HG03575 (cell line): ENCODE results near the gene CACNA1E.

Experiments
- ATAC-seq: cut with Tn5 transposase; IDR thresholded peaks from one replicate; pipeline ENCODE4 v1.9.1; 2021; ENCODE audit not compliant: unreplicated experiment, insufficient number of reproducible peaks, low FRiP score; ENCODE audit errors: extremely low read depth

The CACNA1E gene

DNA sequence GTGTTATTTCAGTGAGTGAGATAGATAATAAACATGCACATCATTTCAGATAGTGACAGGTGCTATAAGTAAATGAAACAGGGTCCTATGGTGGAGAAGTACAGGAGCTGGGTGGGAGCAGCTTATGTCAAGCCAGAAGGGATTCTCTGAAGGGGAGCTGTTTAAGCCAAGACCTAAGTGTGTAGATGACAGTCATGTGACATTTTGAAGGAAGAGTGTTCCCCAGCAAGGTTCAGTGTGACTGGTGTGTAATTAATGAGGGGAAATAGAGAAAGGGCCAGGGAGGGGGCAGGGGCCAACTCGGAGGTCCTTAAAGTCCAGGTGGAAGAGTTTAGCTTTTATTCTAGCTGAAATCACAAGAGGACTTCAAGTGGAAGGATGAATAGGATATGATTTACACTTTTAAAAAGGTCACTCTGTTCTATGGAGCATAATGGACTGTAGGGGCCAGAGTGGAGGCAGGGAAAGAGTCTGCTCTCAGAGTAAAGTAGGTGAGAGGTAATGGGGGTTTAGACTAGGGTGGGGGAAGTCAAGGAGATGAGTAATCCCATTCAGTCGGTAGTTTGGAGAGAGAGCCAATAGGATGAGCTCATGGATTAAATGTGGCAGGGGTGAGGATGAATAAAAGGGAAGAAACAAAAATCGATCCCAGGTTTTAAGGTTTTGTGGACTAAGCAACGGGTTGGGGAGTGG lies 243.1 kb downstream of the CACNA1E start:
- ATAC-seq: no peak

DNA sequence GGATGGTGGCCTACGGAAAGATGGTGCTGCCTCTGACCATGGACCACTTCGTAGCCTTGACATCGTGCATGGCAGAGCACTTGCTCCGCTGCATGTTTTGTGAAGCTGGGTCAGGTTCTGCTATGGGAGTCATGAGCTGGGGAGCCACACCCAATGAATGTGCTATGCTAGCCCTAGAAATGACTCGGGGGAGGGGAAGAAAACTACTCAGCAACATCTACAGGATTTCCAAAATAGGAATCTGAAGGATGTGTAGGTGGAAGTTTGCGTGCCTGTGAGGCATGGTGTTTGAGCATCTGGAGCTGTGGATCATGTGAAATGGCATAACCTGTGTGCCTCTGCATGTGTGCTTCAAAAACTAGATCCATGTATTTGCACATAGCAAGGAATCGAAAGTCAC lies 247.3 kb downstream of the CACNA1E start:
- ATAC-seq: no peak

DNA sequence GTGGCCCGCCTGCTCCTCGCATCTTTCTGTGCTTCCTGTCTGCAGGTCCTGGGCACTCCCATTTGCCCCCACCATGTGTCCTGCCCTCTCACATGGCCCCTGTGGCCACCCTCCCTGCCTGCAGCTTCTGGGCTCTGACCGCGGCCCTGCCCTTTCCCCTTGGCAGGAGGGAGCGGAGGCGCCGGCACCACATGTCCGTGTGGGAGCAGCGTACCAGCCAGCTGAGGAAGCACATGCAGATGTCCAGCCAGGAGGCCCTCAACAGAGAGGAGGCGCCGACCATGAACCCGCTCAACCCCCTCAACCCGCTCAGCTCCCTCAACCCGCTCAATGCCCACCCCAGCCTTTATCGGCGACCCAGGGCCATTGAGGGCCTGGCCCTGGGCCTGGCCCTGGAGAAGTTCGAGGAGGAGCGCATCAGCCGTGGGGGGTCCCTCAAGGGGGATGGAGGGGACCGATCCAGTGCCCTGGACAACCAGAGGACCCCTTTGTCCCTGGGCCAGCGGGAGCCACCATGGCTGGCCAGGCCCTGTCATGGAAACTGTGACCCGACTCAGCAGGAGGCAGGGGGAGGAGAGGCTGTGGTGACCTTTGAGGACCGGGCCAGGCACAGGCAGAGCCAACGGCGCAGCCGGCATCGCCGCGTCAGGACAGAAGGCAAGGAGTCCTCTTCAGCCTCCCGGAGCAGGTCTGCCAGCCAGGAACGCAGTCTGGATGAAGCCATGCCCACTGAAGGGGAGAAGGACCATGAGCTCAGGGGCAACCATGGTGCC lies 249.1 kb downstream of the CACNA1E start:
- ATAC-seq: no peak

DNA sequence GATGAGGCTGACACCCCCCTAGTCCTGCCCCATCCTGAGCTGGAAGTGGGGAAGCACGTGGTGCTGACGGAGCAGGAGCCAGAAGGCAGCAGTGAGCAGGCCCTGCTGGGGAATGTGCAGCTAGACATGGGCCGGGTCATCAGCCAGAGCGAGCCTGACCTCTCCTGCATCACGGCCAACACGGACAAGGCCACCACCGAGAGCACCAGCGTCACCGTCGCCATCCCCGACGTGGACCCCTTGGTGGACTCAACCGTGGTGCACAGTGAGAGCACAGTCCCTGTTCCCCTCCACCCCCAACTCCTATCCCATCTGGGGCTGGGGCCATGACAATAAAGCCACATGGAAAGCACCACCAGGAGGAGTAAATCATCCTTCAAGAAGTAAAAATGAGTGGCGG lies 250.2 kb downstream of the CACNA1E start:
- ATAC-seq: no peak

DNA sequence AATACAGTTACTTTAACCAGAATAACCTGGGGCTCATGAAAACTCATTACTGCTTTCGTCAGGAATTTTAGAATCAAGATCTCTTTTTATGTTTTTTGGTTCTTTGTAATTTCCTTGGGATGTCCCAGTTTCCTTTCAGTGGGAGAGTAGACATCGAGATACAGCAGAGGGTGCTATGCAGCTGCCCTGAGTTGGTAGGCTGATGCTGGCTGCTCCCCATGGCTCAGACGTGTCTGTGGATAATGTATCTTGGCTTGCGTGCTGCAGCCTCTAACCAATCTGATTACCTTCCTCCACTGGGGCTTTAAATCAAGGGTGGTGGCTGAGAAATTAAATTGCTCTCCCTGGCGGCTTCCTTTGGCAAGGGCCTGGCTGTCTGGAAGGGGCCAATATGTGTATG lies 253.7 kb downstream of the CACNA1E start:
- no peak for ATAC-seq

DNA sequence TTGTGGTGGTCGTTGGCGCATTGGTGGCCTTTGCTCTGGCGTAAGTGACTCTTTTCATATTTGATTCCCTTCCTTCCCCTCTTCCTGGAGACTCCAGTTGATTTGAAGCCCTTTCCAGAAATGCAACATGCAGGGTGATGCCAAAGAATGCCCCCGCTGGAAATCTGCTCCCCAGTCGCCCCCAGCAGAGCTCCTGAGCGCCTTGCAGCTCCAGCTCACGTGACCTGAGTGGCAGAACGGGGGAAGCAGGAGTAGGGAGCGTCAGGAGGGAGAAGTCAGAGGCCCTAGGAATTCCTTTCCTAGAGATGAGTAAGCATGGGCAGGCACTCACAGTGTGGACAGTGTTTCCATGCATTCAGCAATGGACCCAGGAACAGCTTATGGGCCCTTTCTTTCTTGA lies 255.9 kb downstream of the CACNA1E start:
- ATAC-seq: no peak

DNA sequence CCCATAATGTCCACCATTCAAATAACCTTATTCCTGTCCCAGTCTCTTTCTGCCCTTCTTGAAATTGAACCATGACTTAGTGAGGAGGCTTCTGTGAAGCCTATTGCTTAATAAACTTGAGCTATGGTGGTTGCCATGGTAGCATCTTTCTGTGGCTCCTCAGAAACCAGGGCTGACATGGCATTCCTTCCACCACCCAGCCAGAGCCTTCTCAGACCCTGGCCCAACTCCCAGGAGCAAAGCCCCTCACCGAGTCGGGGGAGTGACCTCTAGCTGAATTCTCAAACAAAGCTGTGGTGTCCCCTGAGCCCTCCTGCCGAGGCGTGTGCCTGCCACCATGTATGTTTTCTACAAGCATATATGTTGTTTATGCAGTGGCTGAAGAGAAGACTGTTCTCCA lies 259.1 kb downstream of the CACNA1E start:
- no peak for ATAC-seq

DNA sequence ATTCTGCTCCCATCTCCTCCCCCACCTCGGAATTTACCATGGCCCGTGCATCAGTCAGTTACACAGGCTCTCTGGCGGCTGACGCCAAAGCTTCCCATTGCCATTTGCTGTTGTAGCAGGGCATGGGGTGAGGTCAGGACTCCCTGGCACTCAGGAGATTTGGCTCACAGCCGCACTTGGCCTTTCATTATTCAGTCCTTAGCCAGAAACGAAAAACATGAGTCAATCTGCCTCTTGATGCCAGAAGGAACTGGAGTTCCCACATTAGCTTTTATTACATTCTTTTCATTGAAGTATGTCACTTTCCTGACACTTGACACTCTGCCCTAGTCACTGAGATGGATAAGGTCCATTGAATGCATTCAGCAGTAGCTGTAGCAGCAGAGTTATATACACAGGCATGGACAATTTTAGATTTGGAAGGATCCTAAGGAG lies 260.6 kb downstream of the CACNA1E start:
- ATAC-seq: no peak

DNA sequence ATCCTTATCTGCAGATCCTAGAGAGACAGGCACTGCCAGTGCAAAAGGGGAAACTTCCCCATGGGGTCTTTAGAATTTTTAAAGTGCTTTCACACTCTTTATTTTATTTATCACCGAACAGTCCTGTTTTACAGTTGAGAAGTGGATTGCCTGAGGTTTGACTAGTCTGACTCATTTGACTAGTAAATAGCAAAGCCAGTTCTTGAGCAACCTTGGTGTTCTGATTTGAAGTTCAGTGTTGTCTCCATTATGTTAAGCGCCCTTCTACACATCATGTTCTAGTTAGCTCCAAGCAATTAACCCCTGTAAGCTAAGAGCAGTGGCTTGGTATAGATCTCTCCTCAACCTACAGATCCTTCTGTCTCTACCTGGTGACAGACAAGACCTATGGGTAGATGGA lies 262.9 kb downstream of the CACNA1E start:
- ATAC-seq: no peak

DNA sequence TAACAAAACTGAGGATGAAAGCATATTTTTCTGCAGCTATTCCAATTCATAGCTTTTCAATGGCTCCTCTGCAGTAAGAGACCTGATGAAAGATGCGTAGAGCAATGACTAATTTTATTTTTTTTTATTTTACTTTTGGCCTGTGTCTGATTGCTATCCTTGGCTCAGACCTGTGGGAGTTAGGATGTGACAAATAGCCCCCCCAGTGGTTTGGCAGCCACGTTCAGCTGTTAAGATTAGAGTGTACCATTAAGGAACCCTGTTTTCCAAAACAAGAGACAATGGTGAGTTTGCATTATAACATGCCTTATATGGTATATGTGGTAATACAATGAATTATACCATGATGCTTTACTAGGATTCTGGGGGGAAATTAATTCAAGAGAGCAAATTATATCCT lies 264.7 kb downstream of the CACNA1E start:
- ATAC-seq: no peak

DNA sequence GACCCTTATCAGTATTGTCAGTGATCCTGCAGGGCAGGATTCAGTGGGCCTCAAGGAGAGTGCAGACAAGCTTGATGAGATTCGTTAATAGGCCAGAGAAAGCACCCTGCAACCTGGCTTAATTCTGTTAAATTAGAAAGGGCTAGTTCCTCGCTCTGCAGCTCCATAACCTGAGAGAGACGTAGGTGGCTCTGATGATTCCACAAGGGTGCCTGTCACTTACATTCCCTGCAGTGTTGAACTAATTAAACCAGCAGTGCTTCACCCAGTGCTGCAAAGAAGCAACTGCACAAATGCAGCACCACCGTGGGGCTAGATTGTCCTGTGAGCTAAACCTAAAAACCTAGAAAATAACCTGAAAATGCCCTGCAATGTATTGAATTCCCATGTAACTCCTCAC lies 270.8 kb downstream of the CACNA1E start:
- ATAC-seq: no peak

DNA sequence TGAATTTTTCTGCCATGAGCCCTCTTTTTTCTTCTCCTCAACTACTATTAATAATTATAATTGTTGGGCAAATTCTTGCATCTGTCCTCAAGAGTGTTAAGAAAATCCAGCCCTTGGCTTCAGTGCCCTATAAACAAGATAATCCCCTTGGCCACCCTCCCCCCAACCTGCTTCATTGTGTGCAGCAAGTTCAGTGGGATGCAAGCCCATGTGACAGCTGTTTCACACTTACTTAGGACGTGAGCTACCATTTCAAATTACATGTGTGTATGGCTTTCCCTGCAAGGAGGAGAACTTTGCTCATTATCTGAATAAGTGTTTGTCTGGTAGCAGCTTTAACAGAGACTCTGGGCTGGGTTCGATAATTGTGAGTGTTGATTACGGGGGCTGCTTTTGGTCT lies 276.2 kb downstream of the CACNA1E start:
- ATAC-seq: no peak

DNA sequence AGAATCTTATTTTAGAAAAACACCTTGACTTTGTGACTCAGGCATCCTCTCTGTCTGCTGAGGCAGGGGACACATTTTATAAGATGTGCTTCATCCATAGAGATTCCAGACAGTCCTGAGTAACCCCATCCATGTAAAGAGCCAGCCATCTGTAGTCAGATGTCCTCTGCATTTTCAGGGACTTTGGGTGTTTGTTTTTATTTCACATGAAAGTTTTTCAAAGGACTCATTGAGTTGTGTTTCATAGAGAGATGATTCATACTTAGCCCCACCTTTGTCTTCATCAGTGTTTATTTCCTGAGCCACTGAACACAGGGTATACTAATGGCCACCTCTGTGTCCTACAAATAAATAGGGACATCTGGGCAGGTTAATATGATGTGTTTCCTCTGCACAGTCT lies 280.4 kb downstream of the CACNA1E start:
- no peak for ATAC-seq

DNA sequence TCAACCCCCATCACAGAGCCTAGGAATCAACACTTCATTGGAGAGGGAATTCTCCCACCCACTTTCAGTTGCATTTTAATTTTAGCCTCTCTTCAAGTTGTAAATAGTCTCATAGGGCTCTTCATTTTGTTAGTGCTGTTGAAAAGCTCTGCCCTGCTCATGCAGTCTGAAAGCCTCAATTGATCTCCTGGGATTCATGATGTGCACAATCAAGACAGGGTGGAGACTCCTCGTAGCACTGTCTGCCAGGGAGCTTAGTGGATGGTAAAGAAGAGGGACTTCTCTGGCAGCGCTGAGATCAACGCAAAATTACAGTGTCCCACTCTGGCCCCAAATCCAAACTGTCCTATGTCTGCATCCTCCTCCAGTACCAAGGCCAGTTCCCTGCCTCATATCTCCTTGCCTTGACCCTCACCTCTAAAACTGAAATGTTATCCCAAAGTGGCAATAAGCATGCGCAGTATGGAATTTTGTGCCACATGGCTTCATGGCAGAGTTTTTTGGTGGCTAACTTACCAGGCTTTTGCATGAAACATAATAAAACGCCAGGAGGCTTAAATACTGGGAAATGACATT lies 282.2 kb downstream of the CACNA1E start:
- ATAC-seq: no peak

DNA sequence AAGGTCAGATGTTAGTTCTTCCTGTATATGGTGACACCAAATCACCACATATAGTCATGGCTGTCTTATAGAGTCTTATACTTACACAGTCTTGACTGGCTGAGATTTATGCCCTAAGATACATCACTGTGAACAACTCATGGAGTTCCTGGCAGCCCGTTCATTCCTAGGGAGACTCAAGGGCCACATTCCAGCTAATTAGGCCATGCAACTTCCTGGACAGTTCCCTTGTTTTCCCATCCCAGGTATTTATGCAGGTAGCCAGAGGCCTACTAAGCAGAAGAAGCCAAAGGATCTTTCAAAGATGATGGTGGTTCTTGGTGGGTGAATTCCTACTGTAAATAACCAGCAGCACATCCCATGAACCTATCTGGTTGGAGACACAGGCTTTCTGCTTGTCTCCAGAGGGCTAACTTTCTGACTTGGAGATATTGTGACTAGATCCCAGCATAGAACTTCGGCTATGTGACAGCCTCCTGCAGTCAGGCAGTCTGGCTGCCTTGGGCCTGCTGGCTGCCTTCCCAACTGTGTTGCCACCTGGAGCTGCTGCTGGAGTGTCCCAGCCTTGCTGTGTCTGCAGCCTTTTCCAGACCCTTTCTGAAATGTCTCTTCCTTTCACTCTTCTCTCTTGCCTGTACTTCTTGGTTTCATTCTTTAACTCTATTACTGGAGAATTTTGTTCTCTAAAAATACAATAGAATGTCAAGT lies 283.8 kb downstream of the CACNA1E start:
- ATAC-seq: no peak

DNA sequence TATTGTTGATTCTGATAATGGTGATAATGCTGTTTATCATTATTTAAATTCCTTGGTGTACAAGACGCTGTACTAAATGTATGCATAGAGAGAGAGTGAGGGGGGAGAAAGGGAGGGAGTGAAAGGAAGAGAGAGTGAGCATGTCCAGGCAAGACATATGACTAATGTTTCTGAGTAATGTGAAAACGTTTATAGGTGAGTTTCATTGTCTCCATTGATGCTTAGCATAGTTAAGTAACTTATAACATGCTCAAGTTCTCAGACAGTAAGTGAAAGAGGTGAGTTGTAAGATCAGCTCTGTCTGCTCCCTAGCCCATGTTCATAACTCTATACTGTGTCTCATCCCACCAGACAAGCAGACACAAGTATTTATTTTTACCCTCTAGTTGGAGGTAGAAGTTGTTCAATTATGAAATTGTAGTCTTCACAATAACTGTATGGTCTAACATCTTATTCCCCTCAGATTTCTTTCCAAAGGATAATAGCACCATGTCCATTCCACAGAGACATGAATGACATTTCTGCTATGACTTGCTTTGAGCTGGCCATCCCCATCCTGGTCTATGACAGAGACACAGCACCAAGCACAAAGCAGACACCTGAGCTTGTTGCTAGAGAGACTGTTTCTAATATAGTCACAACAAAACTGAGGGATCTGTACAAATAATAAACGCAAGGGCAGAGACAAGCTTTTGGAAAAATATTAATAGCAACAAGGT lies 285.1 kb downstream of the CACNA1E start:
- ATAC-seq: peak; percentile 64

DNA sequence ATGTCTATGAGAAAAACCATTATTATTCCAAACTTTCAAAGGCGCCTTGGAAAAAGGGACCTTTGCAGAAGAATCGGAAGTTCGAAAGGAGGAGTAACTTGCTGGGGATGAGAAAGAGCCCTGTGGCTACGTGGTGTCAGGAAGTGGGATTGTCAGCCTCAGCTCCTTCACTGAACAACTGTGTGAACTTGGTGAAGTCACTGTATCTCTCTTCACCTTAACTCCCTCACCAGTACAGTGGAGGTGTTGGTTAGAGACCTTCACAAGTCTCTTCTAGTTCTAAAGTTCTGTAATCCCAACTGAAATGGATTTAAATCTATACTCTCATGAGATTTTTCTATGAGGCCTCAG lies 285.6 kb downstream of the CACNA1E start:
- ATAC-seq: no peak

DNA sequence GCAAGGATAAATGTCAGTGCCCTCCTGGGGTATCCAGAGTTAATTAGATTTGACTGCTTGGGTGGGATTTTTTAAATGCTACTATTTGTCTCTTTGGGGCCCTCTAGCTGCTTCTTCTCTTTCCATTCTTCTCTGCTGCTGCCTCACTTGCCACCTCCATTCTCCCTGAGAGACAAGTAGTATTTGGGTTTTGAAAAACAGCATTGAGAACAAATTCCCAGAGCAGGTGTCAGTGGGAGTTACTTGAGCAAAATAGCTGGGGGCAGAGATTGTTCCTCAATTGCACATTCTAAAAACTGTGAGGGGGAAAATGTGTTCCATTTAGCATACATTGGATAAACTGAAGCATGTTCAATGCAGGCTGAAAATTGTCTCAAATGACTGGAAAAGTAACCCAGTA lies 286.5 kb downstream of the CACNA1E start:
- no peak for ATAC-seq

DNA sequence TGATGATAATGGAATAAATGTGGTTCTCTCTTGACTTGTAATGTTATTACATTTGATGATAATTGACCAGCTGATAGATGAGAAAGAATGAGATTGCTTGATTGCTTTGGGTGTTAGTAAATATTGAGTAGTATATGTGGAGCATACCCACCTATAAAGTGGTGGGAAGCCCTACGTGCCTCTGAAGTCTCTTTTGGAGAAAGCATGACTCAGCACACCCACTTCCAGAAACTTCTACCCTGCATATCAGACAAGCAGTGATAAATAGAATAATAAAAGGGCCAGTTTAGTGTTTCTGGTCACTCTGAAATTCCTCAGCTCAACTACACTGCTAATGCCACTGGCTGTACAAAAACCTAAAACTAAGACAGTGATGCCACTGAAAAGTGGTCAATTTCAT lies 289.4 kb downstream of the CACNA1E start:
- no peak for ATAC-seq
